IPS-15b (cell line): Measurements from ENCODE around the gene TCP11.

Experiments used
- H3K27me3 ChIP-seq: one replicate; pipeline ENCODE4 v1.6.1; 2013; ENCODE audit warnings: low read length; ENCODE audit not compliant: control insufficient read depth, insufficient read depth
- H3K36me3 ChIP-seq: one replicate; pipeline ENCODE4 v1.6.1; 2013; ENCODE audit warnings: low read length; ENCODE audit not compliant: control insufficient read depth, insufficient read depth
- H3K4me1 ChIP-seq: one replicate; pipeline ENCODE4 v1.6.1; 2013; ENCODE audit warnings: mild to moderate bottlenecking, low read length; ENCODE audit not compliant: control insufficient read depth, insufficient read depth
- H3K4me3 ChIP-seq: one replicate; pipeline ENCODE4 v1.5.1; 2013; ENCODE audit warnings: low read depth, low read length
- H3K9ac ChIP-seq: one replicate; pipeline ENCODE4 v1.6.1; 2013; ENCODE audit warnings: low read depth, mild to moderate bottlenecking, low read length
- H3K9me3 ChIP-seq: one replicate; pipeline ENCODE4 v1.6.1; 2013; ENCODE audit warnings: mild to moderate bottlenecking, low read length; ENCODE audit not compliant: control insufficient read depth, insufficient read depth

TCP11 gene

GRCh38 chr6:35076997-35077712, 64.0 kb downstream of the TCP11 start:
- no peak overlapping the region for H3K4me3 ChIP-seq
- no peaks in the 10 kb centered on the region for H3K27me3 ChIP-seq
- H3K36me3 ChIP-seq: peaks cover 29% of the 10 kb centered on the region
- peak overlapping the region; percentile 24 for H3K9ac ChIP-seq
- no peaks in the 10 kb centered on the region for H3K9me3 ChIP-seq
- H3K4me1 ChIP-seq: peaks cover 10% of the 10 kb centered on the region

GRCh38 chr6:35073766-35074471, 67.2 kb downstream of the TCP11 start:
- peaks cover 7% of the 10 kb centered on the region for H3K4me1 ChIP-seq
- H3K4me3 ChIP-seq: no peak overlapping the region
- peaks cover 7% of the 10 kb centered on the region for H3K36me3 ChIP-seq
- no peaks in the 10 kb centered on the region for H3K9me3 ChIP-seq
- H3K27me3 ChIP-seq: no peaks in the 10 kb centered on the region
- no peak overlapping the region for H3K9ac ChIP-seq

DNA sequence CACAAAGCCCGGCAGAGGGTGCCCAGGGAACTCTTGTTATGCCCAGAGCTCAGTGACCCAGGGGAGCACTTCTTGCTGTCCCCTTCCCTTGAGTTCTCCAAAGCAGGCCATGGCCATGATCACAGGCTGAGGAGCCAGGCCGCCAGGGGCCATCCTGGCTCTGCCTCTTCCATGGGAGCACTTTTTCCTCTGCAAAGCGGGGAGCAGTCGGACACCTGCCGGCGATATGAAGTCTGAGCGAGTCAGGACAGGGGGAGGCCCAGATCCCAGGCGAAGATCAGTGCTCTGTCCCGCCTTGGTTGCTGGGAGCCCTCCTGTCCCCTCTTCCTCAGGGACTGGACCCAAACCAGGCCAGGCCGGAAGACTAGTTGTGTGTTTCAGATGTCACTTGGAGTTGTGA, 67.9 kb downstream of the TCP11 start:
- H3K9ac ChIP-seq: no peak overlapping the region
- peaks cover 10% of the 10 kb centered on the region for H3K4me1 ChIP-seq
- peaks cover 2% of the 10 kb centered on the region for H3K36me3 ChIP-seq
- no peaks in the 10 kb centered on the region for H3K27me3 ChIP-seq
- H3K4me3 ChIP-seq: no peak overlapping the region
- H3K9me3 ChIP-seq: no peaks in the 10 kb centered on the region

- peaks cover 2% of the 10 kb centered on the region for H3K36me3 ChIP-seq
- no peaks in the 10 kb centered on the region for H3K27me3 ChIP-seq
- H3K9ac ChIP-seq: no peak overlapping the region
- H3K4me3 ChIP-seq: no peak overlapping the region
- peaks cover 10% of the 10 kb centered on the region for H3K4me1 ChIP-seq
- no peaks in the 10 kb centered on the region for H3K9me3 ChIP-seq
Observed at GRCh38 chr6:35072698-35073055, 68.5 kb downstream of the TCP11 start.

DNA sequence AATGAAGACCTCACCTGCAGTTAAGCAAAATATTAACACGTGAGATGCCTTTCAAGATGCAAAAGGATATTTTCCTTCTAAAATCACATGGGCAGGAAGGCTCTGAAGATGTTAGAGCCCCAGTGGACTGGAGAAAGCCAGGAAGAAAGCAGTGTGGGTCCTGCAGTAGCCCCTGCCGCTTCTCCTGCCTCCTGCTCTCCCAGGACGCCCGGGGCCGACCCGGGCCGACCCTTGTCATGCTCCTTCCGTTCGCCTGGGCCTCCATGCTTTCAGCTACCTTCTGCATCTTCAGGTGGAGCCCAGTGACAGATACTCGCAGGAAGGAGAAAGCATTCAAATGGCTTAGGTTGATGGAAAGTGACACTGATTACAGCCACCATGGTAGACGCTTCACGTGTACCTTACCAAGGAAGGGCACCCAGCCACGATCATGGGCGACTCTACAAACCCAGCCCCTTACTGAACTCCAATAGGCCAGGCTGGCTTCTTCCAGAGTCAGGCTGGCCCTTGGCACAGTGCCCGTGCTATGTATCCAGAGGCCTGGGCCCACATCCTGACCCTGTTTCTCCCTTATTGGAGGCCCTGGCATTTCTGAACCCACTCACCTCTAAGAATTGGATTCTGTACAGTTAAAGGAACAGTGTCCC, 69.0 kb downstream of the TCP11 start:
- Histone ChIP-seq H3K4me1 (peaks cover 10% of the 10 kb centered on the region), H3K27me3 (no peaks in the 10 kb centered on the region), H3K36me3 (peaks cover 4% of the 10 kb centered on the region), H3K4me3 (no peak overlapping the region), H3K9ac (no peak overlapping the region), H3K9me3 (no peaks in the 10 kb centered on the region)

DNA sequence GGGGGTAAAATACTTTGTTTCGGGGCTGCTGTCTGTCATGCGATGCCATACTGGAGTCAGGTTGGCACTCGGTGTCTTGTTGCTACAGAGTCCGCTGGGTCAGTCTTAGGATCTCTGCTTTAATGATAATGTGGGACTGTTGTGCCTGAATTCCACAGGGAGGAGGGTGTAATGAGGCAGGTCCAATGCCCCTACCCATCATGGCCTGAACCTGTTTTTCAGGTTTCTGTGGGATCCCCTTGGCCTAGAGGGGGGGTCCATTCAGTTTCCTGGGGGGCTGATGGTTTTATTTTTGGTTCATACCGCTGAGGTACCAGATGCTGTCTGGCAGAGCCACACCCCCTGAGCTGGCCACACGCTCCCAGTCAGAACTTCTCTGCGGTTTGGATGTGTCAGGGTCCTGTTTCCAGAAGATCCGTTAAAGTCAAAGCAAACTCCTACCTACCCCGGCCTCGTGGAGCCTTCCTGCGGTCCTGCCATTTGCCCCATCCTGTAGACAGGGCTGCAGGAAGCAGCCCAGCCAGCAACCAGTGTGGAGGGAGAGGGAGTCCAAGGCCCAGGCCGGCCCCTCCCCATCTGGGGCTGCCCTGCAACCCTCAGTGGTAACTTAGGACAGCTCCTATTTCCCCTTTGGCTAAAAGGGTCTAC, 69.7 kb downstream of the TCP11 start:
- peaks cover 10% of the 10 kb centered on the region for H3K4me1 ChIP-seq
- no peak overlapping the region for H3K4me3 ChIP-seq
- H3K27me3 ChIP-seq: no peaks in the 10 kb centered on the region
- H3K9ac ChIP-seq: no peak overlapping the region
- no peaks in the 10 kb centered on the region for H3K9me3 ChIP-seq
- H3K36me3 ChIP-seq: peaks cover 6% of the 10 kb centered on the region

GRCh38 chr6:35070111-35070510, 71.0 kb downstream of the TCP11 start:
- H3K4me1 ChIP-seq: peaks cover 10% of the 10 kb centered on the region
- H3K4me3 ChIP-seq: no peak overlapping the region
- H3K36me3 ChIP-seq: peaks cover 18% of the 10 kb centered on the region
- no peaks in the 10 kb centered on the region for H3K9me3 ChIP-seq
- H3K9ac ChIP-seq: no peak overlapping the region
- H3K27me3 ChIP-seq: no peaks in the 10 kb centered on the region

- H3K36me3 ChIP-seq: peaks cover 19% of the 10 kb centered on the region
- no peak overlapping the region for H3K9ac ChIP-seq
- H3K27me3 ChIP-seq: no peaks in the 10 kb centered on the region
- no peaks in the 10 kb centered on the region for H3K9me3 ChIP-seq
- peaks cover 10% of the 10 kb centered on the region for H3K4me1 ChIP-seq
- H3K4me3 ChIP-seq: no peak overlapping the region
Observed at GRCh38 chr6:35069262-35069661, 71.9 kb downstream of the TCP11 start.

DNA sequence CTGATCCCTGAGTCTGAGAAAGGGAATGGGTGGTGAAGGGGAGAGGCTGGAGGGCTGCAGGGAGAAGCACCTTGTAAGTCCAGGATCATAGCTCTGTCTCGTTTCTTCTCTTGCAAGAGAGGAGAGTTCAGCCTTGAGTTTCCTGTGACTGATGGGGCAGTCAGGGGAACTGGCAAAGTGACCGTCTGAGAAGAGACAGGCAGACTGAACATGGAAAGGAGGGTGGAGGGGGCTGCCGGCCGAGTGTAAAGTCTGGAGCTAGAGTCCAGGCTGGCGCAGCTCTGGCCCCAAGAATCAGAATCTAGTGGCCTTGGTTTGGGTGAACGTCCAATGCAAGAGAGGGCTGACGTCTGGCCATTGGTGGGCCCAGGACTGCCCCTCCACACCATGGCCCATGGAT, 72.5 kb downstream of the TCP11 start:
- Histone ChIP-seq H3K4me1 (peaks cover 10% of the 10 kb centered on the region), H3K27me3 (no peaks in the 10 kb centered on the region), H3K9ac (no peak overlapping the region), H3K36me3 (peaks cover 19% of the 10 kb centered on the region), H3K4me3 (no peak overlapping the region), H3K9me3 (no peaks in the 10 kb centered on the region)

- Histone ChIP-seq H3K4me3 (no peak overlapping the region), H3K9me3 (no peaks in the 10 kb centered on the region), H3K9ac (no peak overlapping the region), H3K36me3 (peaks cover 21% of the 10 kb centered on the region), H3K27me3 (no peaks in the 10 kb centered on the region), H3K4me1 (peaks cover 10% of the 10 kb centered on the region)
Observed at GRCh38 chr6:35068206-35068605, 72.9 kb downstream of the TCP11 start.
